ENCODE data around the gene CYP21A2. TPM values are rescaled to one million over a fixed set of nuclear protein-coding genes. Genes with fewer than 3 reads are reported as not detected.
"Not testable (repeated sequence)": the region's sequence is repeated elsewhere in the genome, so short reads cannot be mapped to it uniquely, and the experiment has no call there.

CYP21A2 gene
- total RNA-seq (ENCODE audit: unreplicated experiment), result 0.64 TPM
- long read RNA-seq, result 0 reads

DNA sequence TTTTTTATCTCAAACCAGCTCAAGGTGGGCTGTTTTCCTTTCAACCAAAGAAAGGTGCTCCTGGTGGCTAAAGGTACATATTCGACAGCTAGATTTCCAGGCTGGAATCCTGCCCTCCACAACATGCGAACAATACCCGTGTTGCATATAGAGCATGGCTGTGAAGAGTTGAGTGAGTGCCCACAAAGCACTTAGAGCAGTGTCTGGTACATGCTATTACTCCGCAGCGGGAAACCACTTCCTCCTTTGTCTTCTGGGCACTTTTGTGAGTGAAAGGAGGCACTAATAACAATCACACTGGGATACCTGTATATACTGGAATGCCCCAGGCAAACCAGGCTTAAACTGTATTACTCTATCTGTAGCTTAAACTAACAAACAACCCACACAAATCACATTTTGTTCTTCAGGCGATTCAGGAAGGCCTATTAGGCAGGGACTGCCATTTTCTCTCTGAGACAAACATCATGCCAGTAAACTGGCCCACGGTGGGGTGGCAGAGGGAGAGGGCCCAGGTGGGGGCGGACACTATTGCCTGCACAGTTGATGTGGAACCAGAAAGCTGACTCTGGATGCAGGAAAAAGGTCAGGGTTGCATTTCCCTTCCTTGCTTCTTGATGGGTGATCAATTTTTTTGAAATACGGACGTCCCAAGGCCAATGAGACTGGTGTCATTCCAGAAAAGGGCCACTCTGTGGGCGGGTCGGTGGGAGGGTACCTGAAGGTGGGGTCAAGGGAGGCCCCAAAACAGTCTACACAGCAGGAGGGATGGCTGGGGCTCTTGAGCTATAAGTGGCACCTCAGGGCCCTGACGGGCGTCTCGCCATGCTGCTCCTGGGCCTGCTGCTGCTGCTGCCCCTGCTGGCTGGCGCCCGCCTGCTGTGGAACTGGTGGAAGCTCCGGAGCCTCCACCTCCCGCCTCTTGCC is at the start of gene CYP21A2:
Gene CYP21A2, plus strand, starts transcription at position 818 of the 927 bp plus-strand sequence. Its CDS starts 8 bp downstream, at position 826.
- DNase-seq; H3K27me3 Mint-ChIP-seq (ENCODE audit: unreplicated experiment); H3K9me3 Mint-ChIP-seq (ENCODE audit: unreplicated experiment); H3K36me3 Mint-ChIP-seq (ENCODE audit: unreplicated experiment); H3K4me1 Mint-ChIP-seq (ENCODE audit: low read depth, unreplicated experiment); H3K4me3 Mint-ChIP-seq (ENCODE audit: unreplicated experiment); H3K27ac Mint-ChIP-seq (ENCODE audit: unreplicated experiment): not testable (repeated sequence)

DNA sequence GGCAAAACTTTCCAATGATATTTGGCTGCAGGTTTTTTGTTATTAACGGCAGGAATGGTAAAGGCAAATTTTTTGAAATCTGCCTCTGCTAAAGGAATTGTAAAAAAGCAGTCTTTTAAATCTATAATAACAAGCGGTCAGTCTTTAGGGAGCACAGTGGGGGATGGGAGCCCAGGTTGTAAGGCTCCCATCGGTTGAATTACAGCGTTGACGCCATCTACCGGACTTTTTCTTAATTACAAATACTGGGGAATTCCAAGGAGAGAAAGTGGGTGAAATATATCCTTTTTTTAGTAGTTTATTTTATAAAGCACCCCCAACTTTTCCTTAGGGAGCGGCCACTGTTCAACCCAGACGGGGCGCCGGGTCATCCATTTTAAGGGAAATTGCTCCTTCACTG is 48.9 kb upstream of the CYP21A2 start:
- H3K4me1 Mint-ChIP-seq (ENCODE audit: low read depth, unreplicated experiment); DNase-seq; H3K9me3 Mint-ChIP-seq (ENCODE audit: unreplicated experiment); H3K27me3 Mint-ChIP-seq (ENCODE audit: unreplicated experiment); H3K4me3 Mint-ChIP-seq (ENCODE audit: unreplicated experiment); H3K27ac Mint-ChIP-seq (ENCODE audit: unreplicated experiment); H3K36me3 Mint-ChIP-seq (ENCODE audit: unreplicated experiment): not testable (repeated sequence)

DNA sequence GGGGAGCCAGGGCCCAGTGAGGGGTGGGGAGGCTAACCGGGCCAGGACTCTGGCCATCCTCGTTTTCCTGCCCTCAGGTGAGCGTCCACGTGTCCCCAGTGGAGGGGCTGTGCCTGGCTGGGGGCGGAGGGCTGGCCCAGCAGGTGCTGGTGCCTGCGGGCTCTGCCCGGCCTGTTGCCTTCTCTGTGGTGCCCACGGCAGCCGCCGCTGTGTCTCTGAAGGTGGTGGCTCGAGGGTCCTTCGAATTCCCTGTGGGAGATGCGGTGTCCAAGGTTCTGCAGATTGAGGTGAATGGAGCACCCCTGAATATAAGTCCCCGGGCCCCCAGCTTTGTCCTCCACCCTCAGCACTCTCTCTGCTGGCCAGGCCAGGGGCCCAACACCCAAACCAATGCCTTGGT is 43.8 kb upstream of the CYP21A2 start:
- not testable (repeated sequence) for H3K36me3 Mint-ChIP-seq (ENCODE audit: unreplicated experiment); DNase-seq; H3K27me3 Mint-ChIP-seq (ENCODE audit: unreplicated experiment); H3K4me3 Mint-ChIP-seq (ENCODE audit: unreplicated experiment); H3K9me3 Mint-ChIP-seq (ENCODE audit: unreplicated experiment); H3K4me1 Mint-ChIP-seq (ENCODE audit: low read depth, unreplicated experiment); H3K27ac Mint-ChIP-seq (ENCODE audit: unreplicated experiment)

DNA sequence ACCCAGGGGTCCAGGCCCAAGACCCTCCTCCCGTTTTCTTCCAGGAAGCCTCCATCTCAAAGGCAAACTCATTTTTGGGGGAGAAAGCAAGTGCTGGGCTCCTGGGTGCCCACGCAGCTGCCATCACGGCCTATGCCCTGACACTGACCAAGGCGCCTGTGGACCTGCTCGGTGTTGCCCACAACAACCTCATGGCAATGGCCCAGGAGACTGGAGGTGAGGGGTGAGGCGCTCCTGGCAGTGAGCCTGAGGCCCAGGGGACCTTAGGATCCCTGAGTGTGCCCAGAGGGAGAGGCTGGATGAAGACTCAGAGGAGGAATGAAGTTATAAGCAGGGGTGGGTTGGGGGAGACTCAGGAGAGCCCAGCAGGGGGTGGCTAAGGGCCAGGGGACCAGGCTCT is 41.8 kb upstream of the CYP21A2 start:
- H3K4me1 Mint-ChIP-seq (ENCODE audit: low read depth, unreplicated experiment); H3K36me3 Mint-ChIP-seq (ENCODE audit: unreplicated experiment); H3K27ac Mint-ChIP-seq (ENCODE audit: unreplicated experiment); H3K4me3 Mint-ChIP-seq (ENCODE audit: unreplicated experiment); H3K27me3 Mint-ChIP-seq (ENCODE audit: unreplicated experiment); DNase-seq; H3K9me3 Mint-ChIP-seq (ENCODE audit: unreplicated experiment): not testable (repeated sequence)

DNA sequence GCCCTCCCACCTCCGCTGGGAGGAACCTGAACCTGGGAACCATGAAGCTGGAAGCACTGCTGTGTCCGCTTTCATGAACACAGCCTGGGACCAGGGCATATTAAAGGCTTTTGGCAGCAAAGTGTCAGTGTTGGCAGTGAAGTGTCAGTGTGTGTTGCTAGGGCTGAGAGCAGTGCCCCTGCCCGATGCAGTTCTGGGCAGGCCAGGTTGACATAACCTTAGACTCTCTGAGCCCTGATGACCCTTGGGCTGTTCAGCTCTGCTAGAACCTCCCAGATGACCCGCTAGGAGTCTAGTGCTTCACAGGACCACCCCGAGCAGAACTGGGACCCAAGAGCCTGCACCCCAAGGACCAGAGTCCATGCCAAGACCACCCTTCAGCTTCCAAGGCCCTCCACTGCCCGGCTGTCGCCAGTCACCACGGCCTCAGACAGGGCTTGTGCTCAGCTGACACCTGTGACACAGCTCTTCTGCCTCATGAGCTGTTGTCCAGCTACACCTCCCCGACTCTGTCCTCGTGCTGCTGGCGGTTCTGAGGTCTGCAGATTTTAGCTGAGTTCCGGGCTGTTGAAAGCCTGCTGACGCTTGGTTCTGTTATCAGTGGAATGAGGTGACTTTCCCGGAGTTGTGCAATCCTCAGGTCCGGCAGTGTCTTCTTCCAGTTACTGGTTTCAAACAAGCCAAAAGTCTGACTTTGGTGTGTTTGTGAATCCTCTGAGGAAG is 35.5 kb upstream of the CYP21A2 start:
- not testable (repeated sequence) for H3K4me3 Mint-ChIP-seq (ENCODE audit: unreplicated experiment); H3K27me3 Mint-ChIP-seq (ENCODE audit: unreplicated experiment); DNase-seq; H3K36me3 Mint-ChIP-seq (ENCODE audit: unreplicated experiment); H3K4me1 Mint-ChIP-seq (ENCODE audit: low read depth, unreplicated experiment); H3K9me3 Mint-ChIP-seq (ENCODE audit: unreplicated experiment); H3K27ac Mint-ChIP-seq (ENCODE audit: unreplicated experiment)

- H3K9me3 Mint-ChIP-seq (ENCODE audit: unreplicated experiment); H3K27me3 Mint-ChIP-seq (ENCODE audit: unreplicated experiment); H3K4me1 Mint-ChIP-seq (ENCODE audit: low read depth, unreplicated experiment): not testable (repeated sequence)
Observed at GRCh38 chr6:32003301-32003700, 34.9 kb upstream of the CYP21A2 start.

DNA sequence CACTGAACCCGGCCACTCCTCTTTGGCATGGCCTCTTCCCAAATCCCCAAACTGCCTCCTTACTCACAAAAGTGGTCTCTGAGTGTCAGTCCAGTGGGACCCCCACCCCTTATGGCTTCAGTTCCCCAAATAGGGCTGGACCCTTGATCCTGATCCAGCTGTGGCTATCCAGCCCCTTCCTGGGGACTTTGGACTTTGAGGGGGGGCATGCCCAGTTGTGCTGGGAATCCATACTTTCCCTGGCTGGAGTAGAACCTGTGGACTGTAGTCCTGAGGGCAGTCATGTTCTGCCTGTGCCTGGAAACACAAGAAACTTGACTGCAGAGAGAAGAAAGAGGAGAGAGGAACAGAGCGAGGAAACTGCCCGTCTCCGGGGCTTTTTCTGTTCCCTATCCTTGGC is 33.8 kb upstream of the CYP21A2 start:
- H3K9me3 Mint-ChIP-seq (ENCODE audit: unreplicated experiment); DNase-seq; H3K27me3 Mint-ChIP-seq (ENCODE audit: unreplicated experiment); H3K4me3 Mint-ChIP-seq (ENCODE audit: unreplicated experiment); H3K4me1 Mint-ChIP-seq (ENCODE audit: low read depth, unreplicated experiment); H3K27ac Mint-ChIP-seq (ENCODE audit: unreplicated experiment); H3K36me3 Mint-ChIP-seq (ENCODE audit: unreplicated experiment): not testable (repeated sequence)

More at GRCh38 chr6:32003301-32003700, 34.9 kb upstream of the CYP21A2 start:
- DNase-seq; H3K27ac Mint-ChIP-seq (ENCODE audit: unreplicated experiment); H3K4me3 Mint-ChIP-seq (ENCODE audit: unreplicated experiment); H3K36me3 Mint-ChIP-seq (ENCODE audit: unreplicated experiment): not testable (repeated sequence)

- not testable (repeated sequence) for H3K27me3 Mint-ChIP-seq (ENCODE audit: unreplicated experiment); DNase-seq; H3K36me3 Mint-ChIP-seq (ENCODE audit: unreplicated experiment); H3K27ac Mint-ChIP-seq (ENCODE audit: unreplicated experiment); H3K4me3 Mint-ChIP-seq (ENCODE audit: unreplicated experiment); H3K4me1 Mint-ChIP-seq (ENCODE audit: low read depth, unreplicated experiment); H3K9me3 Mint-ChIP-seq (ENCODE audit: unreplicated experiment)
Observed at GRCh38 chr6:32004864-32005537, 33.2 kb upstream of the CYP21A2 start.

- not testable (repeated sequence) for H3K27ac Mint-ChIP-seq (ENCODE audit: unreplicated experiment); DNase-seq; H3K4me1 Mint-ChIP-seq (ENCODE audit: low read depth, unreplicated experiment)
Observed at GRCh38 chr6:32005538-32005880, 32.7 kb upstream of the CYP21A2 start.

GRCh38 chr6:32005991-32006529 is 32.2 kb upstream of the CYP21A2 start:
- not testable (repeated sequence) for H3K9me3 Mint-ChIP-seq (ENCODE audit: unreplicated experiment); H3K4me1 Mint-ChIP-seq (ENCODE audit: low read depth, unreplicated experiment); H3K36me3 Mint-ChIP-seq (ENCODE audit: unreplicated experiment); H3K27me3 Mint-ChIP-seq (ENCODE audit: unreplicated experiment); DNase-seq; H3K4me3 Mint-ChIP-seq (ENCODE audit: unreplicated experiment); H3K27ac Mint-ChIP-seq (ENCODE audit: unreplicated experiment)

More at GRCh38 chr6:32005538-32005880, 32.7 kb upstream of the CYP21A2 start:
- H3K27me3 Mint-ChIP-seq (ENCODE audit: unreplicated experiment); H3K36me3 Mint-ChIP-seq (ENCODE audit: unreplicated experiment); H3K9me3 Mint-ChIP-seq (ENCODE audit: unreplicated experiment); H3K4me3 Mint-ChIP-seq (ENCODE audit: unreplicated experiment): not testable (repeated sequence)

DNA sequence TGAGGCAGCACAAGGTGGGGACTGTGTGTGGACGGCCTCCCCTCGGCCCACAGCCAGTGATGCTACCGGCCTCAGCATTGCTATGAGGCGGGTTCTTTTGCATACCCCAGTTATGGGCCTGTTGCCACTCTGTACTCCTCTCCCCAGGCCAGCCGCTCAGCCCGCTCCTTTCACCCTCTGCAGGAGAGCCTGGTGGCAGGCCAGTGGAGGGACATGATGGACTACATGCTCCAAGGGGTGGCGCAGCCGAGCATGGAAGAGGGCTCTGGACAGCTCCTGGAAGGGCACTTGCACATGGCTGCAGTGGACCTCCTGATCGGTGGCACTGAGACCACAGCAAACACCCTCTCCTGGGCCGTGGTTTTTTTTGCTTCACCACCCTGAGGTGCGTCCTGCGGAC is 31.1 kb upstream of the CYP21A2 start:
- H3K36me3 Mint-ChIP-seq (ENCODE audit: unreplicated experiment); H3K9me3 Mint-ChIP-seq (ENCODE audit: unreplicated experiment); H3K27ac Mint-ChIP-seq (ENCODE audit: unreplicated experiment); DNase-seq; H3K4me1 Mint-ChIP-seq (ENCODE audit: low read depth, unreplicated experiment); H3K4me3 Mint-ChIP-seq (ENCODE audit: unreplicated experiment); H3K27me3 Mint-ChIP-seq (ENCODE audit: unreplicated experiment): not testable (repeated sequence)

- H3K27me3 Mint-ChIP-seq (ENCODE audit: unreplicated experiment); H3K4me3 Mint-ChIP-seq (ENCODE audit: unreplicated experiment); H3K27ac Mint-ChIP-seq (ENCODE audit: unreplicated experiment); H3K4me1 Mint-ChIP-seq (ENCODE audit: low read depth, unreplicated experiment); H3K9me3 Mint-ChIP-seq (ENCODE audit: unreplicated experiment); H3K36me3 Mint-ChIP-seq (ENCODE audit: unreplicated experiment); DNase-seq: not testable (repeated sequence)
Observed at GRCh38 chr6:32008037-32008436, 30.2 kb upstream of the CYP21A2 start.
